GM11168 (cell line): Measurements from ENCODE around the gene LAMP5.

Source experiments
- in situ Hi-C: fragments of 300-500 bp; cut with MboI; formaldehyde crosslinking; loops from one replicate; pipeline ENCODE4 v1.12.0; 2022; ENCODE audit warnings: low sequenced_read_pairs; ENCODE audit not compliant: unreplicated experiment

LAMP5 gene

GRCh38 chr20:9514461-9515213, at the start of gene LAMP5:
LAMP5 (plus strand) TSS chr20:9514590; CDS start chr20:9514853, 263 bp downstream.
- in situ Hi-C loops = loop anchor here (10.0 kb wide), 3 partner anchors 50 to 100 kb away; no protein-coding TSS in a partner anchor

DNA sequence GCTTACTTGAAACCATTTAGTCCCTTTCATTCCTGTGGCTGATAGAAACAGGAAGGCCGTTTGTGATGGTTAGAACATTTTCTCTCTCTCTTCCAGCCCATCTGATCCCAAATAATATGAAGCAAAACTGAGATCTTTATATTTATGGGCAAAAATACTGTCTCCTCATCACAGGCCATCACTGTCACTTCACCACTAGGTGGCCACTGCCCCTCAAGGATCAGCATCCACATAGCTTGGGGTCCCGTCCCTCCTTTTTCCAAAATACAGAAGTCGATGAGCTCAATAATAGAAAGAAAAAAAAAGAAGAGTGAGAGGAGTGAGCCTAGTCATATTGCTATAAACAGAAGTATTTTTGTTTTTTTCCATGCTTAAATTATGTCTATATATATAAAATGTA, 46.4 kb upstream of the LAMP5 start:
- in situ Hi-C loops = loop anchor here (10.0 kb wide), 1 partner anchor 47 kb away; the partner anchor contains the start of gene LAMP5

DNA sequence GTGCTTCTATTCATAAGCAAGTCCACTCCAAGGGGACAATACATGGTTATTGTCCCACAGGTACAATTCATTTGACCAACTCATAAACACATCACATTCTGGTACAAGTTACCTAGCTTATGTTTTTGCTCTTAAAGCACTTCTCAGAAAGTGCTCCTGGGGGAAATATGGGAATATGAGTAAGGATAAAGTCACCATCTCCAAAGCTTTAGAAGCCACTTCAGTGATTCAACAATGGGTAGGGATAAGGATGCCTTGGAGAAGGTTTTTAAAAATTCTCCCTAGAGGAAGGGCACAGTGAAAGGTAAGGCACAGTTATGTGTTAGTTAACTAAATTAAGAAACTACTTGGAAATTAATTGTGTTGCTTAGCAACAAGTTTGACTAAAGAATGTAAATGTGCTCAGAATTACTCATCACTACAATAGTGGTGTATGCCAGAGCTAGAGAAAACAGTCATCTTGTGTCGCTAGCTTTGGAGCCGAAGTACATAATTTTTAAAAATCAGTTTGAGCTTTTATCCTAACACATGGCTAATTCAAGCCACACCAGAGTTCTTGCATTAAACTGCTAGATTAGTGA, 39.5 kb upstream of the LAMP5 start:
- in situ Hi-C loops = no loop called here

DNA sequence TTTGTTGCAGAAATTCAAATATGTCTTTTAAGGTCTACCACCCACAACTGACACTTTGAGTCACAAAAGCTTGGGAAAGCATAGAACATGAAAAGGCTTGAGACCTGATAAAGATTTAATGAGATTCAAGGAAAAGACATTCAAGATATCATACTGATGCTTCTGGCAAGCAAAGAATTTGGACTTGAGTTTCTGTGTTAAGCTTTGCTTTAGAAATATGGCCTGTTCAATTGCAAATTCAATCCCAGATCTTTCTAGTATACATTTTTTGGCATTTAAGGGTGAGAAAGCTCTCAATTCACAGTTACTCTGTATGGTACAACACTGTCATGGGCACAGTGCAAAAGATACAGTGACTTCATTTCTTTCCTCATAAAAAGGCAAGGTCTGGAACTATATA, 38.9 kb upstream of the LAMP5 start:
- in situ Hi-C loops = no loop called here

- in situ Hi-C loops = no loop called here
Measured at GRCh38 chr20:9476174-9476573, 38.2 kb upstream of the LAMP5 start.

DNA sequence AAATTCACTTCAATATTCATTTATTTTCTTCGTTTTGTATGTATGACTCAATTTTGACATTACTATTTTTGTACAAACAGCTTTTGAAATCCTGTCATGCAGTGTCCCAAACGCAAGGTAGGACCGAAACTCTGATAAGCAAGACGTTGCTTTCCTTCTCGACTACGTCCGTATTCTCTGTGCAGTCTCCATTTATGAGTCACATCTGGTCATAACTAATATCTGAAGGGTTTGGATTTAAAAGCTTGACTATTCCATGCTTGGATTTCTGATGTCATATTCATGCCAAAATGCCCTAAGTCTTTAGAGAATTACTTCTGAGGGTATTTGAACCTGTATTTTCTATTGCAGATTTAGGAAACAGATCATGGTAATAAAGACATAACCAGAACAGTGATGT, 37.8 kb upstream of the LAMP5 start:
- in situ Hi-C loops = no loop called here

GRCh38 chr20:9478771-9479170, 35.6 kb upstream of the LAMP5 start:
- in situ Hi-C loops = no loop called here

DNA sequence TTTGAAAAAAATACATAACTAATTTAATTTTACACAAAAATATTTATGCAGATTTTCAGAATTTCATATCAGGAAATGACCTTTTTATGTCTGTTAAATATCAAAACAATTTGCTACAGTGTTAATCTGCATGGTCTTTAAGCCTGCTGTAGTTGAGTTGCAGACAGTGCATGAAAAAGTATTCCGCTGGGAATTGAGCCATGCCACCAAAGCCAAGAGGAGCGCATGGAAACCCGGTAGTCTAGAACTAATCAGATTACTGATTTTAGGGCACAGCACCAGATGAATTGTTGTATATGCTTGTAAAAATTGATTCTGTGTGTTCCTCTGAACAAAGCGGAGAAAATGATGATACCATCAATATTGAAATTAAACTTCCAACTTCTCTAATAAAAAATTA, 34.3 kb upstream of the LAMP5 start:
- in situ Hi-C loops = no loop called here

- in situ Hi-C loops = no loop called here
Measured at GRCh38 chr20:9482180-9482579, 32.2 kb upstream of the LAMP5 start.

- in situ Hi-C loops = no loop called here
Measured at GRCh38 chr20:9483131-9483530, 31.3 kb upstream of the LAMP5 start.

GRCh38 chr20:9485614-9486340, 28.6 kb upstream of the LAMP5 start:
- in situ Hi-C loops = no loop called here

DNA sequence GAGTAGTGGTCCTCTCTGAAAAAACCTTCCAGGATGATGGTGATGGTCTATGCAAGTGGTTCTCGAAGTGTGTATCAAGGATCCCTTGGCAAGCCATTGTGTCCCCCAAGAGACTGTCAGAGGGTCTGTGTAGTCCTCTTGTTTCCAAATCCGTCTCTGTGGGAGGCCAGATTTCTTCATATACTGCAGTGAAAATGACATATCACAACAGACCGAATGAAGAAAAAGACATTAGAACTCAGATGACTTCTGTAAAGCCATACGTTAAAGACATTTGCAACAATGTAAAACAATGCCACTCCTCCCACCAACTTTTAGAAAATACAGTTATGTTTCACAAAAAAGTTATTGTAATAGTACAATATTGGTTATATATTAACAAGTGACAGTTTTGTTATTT, 27.2 kb upstream of the LAMP5 start:
- in situ Hi-C loops = no loop called here

DNA sequence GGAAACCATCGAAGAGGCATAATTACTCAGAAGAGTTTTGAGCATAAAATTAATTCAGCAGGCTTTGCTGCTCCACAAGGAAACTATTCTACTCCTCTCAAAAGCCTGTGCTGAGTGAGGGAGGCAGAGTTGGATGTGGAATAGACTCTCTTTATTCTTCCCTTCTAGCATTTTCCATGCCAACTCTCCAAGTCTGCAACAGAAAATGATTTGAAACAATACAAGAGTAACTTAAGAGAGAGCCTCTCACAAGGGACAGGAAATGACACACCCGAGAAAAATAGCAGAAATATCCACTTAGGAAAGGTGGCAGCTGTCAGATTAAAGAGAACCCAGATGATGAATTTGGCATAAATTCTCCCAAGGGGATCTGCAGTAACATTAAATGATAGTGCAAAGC, 26.3 kb upstream of the LAMP5 start:
- in situ Hi-C loops = no loop called here

GRCh38 chr20:9490161-9490560, 24.2 kb upstream of the LAMP5 start:
- in situ Hi-C loops = no loop called here

DNA sequence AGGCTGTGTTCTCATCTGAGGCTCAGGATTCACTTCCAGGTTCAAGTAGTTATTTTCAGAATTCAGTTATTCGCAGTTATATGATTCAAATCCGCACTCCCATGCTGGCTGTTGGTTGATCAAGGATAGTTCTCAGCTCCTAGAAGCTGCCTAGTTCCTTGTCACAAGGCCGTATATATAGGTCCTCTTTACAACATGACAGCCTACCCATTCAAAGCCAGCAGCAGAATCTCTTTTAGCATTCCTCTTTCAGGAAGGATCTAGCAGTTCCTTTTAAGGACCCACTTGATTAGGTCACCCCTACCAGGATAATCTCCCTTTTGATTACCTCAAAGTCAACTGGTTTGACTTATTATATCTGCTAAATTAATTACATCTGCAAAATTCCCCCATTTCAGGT, 23.8 kb upstream of the LAMP5 start:
- in situ Hi-C loops = no loop called here

DNA sequence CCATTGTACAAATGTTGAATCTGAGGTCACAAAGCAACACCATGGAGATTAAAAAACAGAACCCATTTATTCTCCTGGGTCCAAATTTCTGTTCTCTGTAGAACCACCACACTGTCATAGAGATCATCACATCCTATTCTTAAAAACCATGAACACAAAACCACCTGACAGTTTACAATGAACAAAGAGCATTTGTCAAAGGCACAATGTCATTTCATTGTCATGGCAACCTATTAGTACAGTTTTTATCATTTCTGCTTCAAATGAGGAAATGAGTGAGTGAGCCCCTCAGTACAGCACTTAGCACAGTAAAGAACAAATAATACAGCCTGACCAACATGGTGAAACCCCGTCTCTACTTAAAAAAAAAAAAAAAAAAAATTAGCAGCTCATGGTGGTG, 23.1 kb upstream of the LAMP5 start:
- in situ Hi-C loops = no loop called here

- in situ Hi-C loops = no loop called here
Measured at GRCh38 chr20:9492067-9492466, 22.3 kb upstream of the LAMP5 start.

GRCh38 chr20:9493803-9494202, 20.6 kb upstream of the LAMP5 start:
- in situ Hi-C loops = no loop called here

- in situ Hi-C loops = no loop called here
Measured at GRCh38 chr20:9495701-9496100, 18.7 kb upstream of the LAMP5 start.

DNA sequence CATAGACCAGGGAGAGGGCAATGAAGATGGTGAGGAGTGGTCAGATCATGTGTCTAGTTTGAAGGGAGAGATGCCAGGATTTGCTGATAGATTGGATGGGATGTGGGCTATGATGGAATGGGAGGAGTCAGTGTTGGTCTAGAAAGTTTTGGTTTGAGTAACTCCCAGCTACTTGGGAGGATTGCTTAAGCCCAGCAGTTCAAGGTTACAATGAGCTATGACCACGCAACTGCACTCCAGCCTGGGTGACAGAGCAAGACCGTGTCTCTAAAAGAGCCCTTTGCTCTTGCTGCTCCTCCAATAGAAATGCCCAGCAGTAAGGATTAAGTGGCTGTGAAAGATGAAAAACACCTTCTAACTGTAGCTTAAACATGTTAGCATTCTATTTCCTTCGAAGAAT, 18.2 kb upstream of the LAMP5 start:
- in situ Hi-C loops = no loop called here

DNA sequence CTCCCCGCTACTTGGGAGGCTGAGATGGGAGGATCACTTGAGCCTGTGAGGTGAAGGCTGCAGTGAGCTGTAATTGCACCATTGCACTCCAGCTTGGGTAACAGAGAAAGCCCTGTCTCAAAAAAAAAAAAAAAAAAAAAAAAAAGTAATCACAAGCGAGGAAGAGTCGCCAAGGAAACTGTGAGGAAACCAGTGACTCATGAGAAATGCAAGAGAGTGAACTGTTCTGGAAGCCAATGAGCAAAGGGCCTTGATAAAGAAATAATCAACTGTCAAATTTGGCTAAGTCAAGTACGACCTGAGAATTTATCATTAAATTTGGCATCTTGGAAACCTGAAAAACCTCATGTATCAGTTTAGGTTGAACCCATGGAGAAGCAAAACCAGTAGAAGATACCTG, 16.1 kb upstream of the LAMP5 start:
- in situ Hi-C loops = no loop called here
